Neuronal stem cell (in vitro differentiated cells): Measurements from ENCODE around the gene YEATS2.

ENCODE experiments used
- DNase-seq: peaks from one replicate; pipeline ENCODE4 v3.0.0-alpha.2; 2013; ENCODE audit warnings: low spot score
- H2AFZ ChIP-seq: one replicate; pipeline ENCODE4 v1.6.1; 2013; ENCODE audit warnings: mild to moderate bottlenecking, low read length, inconsistent platforms
- H2AK5ac ChIP-seq: 2 replicates; pipeline ENCODE4 v1.6.1; 2013; ENCODE audit warnings: low read depth, mild to moderate bottlenecking, inconsistent platforms, low read length, moderate library complexity, mixed read lengths
- H2BK120ac ChIP-seq: 2 replicates; pipeline ENCODE4 v1.6.1; 2013; ENCODE audit warnings: low read depth, mild to moderate bottlenecking, inconsistent platforms, low read length, moderate library complexity, mixed read lengths
- H2BK12ac ChIP-seq: one replicate; pipeline ENCODE4 v1.6.1; 2013; ENCODE audit warnings: low read length, inconsistent platforms
- H2BK15ac ChIP-seq: 2 replicates; pipeline ENCODE4 v1.6.1; 2013; ENCODE audit warnings: mild to moderate bottlenecking, low read length, inconsistent platforms, mixed read lengths
- H2BK5ac ChIP-seq: one replicate; pipeline ENCODE4 v1.6.1; 2013; ENCODE audit warnings: inconsistent platforms, mild to moderate bottlenecking, low read length, moderate library complexity
- H3K14ac ChIP-seq: one replicate; pipeline ENCODE4 v1.6.1; 2013; ENCODE audit warnings: low read length, inconsistent platforms
- H3K18ac ChIP-seq: 2 replicates; pipeline ENCODE4 v1.6.1; 2013; ENCODE audit warnings: low read length, inconsistent platforms
- H3K23ac ChIP-seq: 2 replicates; pipeline ENCODE4 v1.6.1; 2013; ENCODE audit warnings: low read depth, mild to moderate bottlenecking, mixed read lengths, low read length, inconsistent platforms; ENCODE audit not compliant: poor library complexity
- H3K27ac ChIP-seq: replicated peaks from 3 replicates; pipeline ENCODE4 v1.5.1; 2013; ENCODE audit warnings: low read length, inconsistent platforms
- H3K27me3 ChIP-seq, 3 experiments: 2 replicates each; pipeline ENCODE4 v1.6.1; 2013; ENCODE audit warnings: low read length in 3 of 3, mild to moderate bottlenecking in 2 of 3, inconsistent platforms in 1 of 3, low read depth in 1 of 3, mixed read lengths in 1 of 3, moderate library complexity in 1 of 3; ENCODE audit not compliant: control insufficient read depth in 3 of 3, insufficient read depth in 3 of 3
- H3K36me3 ChIP-seq, 2 donors: replicated peaks in 1 of 2; 2 replicates each; pipeline ENCODE4 v1.6.1; 2013; ENCODE audit warnings: low read length in 2 of 2; ENCODE audit not compliant: control insufficient read depth in 2 of 2, insufficient read depth in 2 of 2
- H3K4ac ChIP-seq: 2 replicates; pipeline ENCODE4 v1.6.1; 2013; ENCODE audit warnings: inconsistent platforms, mild to moderate bottlenecking, low read length, moderate library complexity
- H3K4me1 ChIP-seq, 2 donors: 1 replicate in 1 of 2; 2 replicates in 1 of 2; pipeline ENCODE4 v1.6.1; 2013; ENCODE audit warnings: low read length in 2 of 2, low read depth in 1 of 2; ENCODE audit not compliant: control insufficient read depth in 2 of 2, insufficient read depth in 1 of 2
- H3K4me2 ChIP-seq: one replicate; pipeline ENCODE4 v1.6.1; 2013; ENCODE audit warnings: mild to moderate bottlenecking, low read length, inconsistent platforms; ENCODE audit not compliant: insufficient read depth, poor library complexity, severe bottlenecking
- H3K4me3 ChIP-seq, 2 donors: 2 replicates each; pipeline ENCODE4 v1.5.1; 2013; ENCODE audit warnings: low read length in 2 of 2, mild to moderate bottlenecking in 2 of 2, inconsistent platforms in 1 of 2, moderate library complexity in 1 of 2
- H3K79me1 ChIP-seq: one replicate; pipeline ENCODE4 v1.6.1; 2013; ENCODE audit warnings: low read depth, mild to moderate bottlenecking, inconsistent platforms, low read length, moderate library complexity
- H3K9ac ChIP-seq: one replicate; pipeline ENCODE4 v1.6.1; 2013; ENCODE audit warnings: mild to moderate bottlenecking, low read depth, low read length, inconsistent platforms; ENCODE audit not compliant: poor library complexity
- H3K9me3 ChIP-seq, 2 donors: replicated peaks in 1 of 2; 2 replicates each; pipeline versions ENCODE3 to v1.6.1; 2013; ENCODE audit warnings: low read length in 2 of 2, mild to moderate bottlenecking in 2 of 2, inconsistent platforms in 1 of 2, low read depth in 1 of 2, mixed read lengths in 1 of 2, moderate library complexity in 1 of 2; ENCODE audit not compliant: control insufficient read depth in 2 of 2, insufficient read depth in 1 of 2
- H4K8ac ChIP-seq: one replicate; pipeline ENCODE4 v1.6.1; 2013; ENCODE audit warnings: low read depth, mild to moderate bottlenecking, inconsistent platforms, low read length, moderate library complexity
- H4K91ac ChIP-seq: one replicate; pipeline ENCODE4 v1.6.1; 2013; ENCODE audit warnings: low read length, low read depth, mild to moderate bottlenecking, inconsistent platforms; ENCODE audit not compliant: poor library complexity
- WGBS, 2 donors: extraction: QIAGEN DNeasy Blood & Tissue Kit; methylation state at CpG; one replicate each; pipeline ENCODE4 v1.1.7; 2013; ENCODE audit warnings: missing lambda C conversion rate in 2 of 2, mixed read lengths in 1 of 2; ENCODE audit not compliant: insufficient read length in 2 of 2, insufficient replicate concordance in 1 of 2; ENCODE audit errors: extremely low coverage in 2 of 2; 5-methylcytosine and 5-hydroxymethylcytosine counted together

YEATS2 gene

DNA sequence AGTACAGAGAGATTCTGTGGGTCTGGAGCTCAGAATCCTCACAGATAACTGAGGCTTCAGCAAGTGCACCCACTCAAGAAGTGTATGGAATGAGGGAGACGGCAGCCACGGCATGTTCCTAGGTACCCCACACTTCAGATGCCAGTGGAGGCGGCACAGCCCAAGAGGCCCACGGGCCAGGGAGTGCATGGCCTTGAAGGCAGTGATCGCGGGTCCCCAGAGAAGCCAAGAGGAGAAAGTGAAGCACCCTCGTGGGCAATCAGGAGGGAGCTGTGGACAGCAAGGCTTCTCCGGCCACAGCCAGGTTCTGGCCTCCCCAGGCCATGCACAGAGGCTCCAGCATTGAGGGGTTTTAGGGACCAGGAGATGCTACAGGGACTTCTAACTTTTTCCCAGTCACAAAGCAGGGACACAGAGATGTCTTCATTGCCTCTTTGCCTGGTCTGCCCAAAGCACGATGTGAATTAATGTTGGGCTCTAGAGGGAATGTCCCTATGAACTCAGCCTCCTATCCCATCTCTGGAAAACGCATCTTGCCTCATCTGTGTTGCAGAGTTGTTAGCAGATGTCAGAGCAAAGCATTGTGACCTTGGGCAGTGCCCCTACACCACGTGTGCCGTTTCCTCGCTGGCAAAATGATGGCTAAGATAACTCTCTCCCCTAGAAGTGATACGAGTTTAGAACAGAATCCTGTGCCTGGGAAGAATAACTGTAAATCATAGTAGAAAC lies 130.4 kb downstream of the YEATS2 start:
- H3K9ac ChIP-seq = no peak overlapping the region
- H3K27ac ChIP-seq = no peak overlapping the region
- H3K18ac ChIP-seq = no peak overlapping the region
- H3K27me3 ChIP-seq = peaks cover 0 to 3% (median 0%) of the 10 kb centered on the region in 3 experiments
- H3K79me1 ChIP-seq = no peaks in the 10 kb centered on the region
- no CpG with 5 or more reads among the region's 14 CpGs for WGBS, 2 donors
- H3K4me1 ChIP-seq = peaks cover 2 to 5% of the 10 kb centered on the region in 2 donors
- H2BK12ac ChIP-seq = no peak overlapping the region
- H3K4me3 ChIP-seq = no peak overlapping the region
- no peak overlapping the region for H4K91ac ChIP-seq
- no peak overlapping the region for H3K14ac ChIP-seq
- H2BK5ac ChIP-seq = peak overlapping the region; percentile 8
- no peak overlapping the region for H2AK5ac ChIP-seq
- no peak overlapping the region for H2AFZ ChIP-seq
- H3K4me2 ChIP-seq = no peak overlapping the region
- H3K36me3 ChIP-seq = peaks cover 8 to 45% of the 10 kb centered on the region in 2 donors
- no peak overlapping the region for H2BK120ac ChIP-seq
- DNase-seq = no peak
- H3K4ac ChIP-seq = no peak overlapping the region
- no peak overlapping the region for H4K8ac ChIP-seq
- H3K9me3 ChIP-seq = no peaks in the 10 kb centered on the region
- no peak overlapping the region for H3K23ac ChIP-seq
- no peak overlapping the region for H2BK15ac ChIP-seq

- DNase-seq = no peak
- H2AFZ ChIP-seq = no peak overlapping the region
- no peak overlapping the region for H3K4me2 ChIP-seq
- no peak overlapping the region for H3K4me3 ChIP-seq
- H4K91ac ChIP-seq = no peak overlapping the region
- peaks cover 11 to 50% of the 10 kb centered on the region in 2 donors for H3K36me3 ChIP-seq
- H2BK12ac ChIP-seq = no peak overlapping the region
- H3K18ac ChIP-seq = no peak overlapping the region
- no peak overlapping the region for H3K27ac ChIP-seq
- H3K27me3 ChIP-seq = peaks cover 0 to 3% (median 0%) of the 10 kb centered on the region in 3 experiments
- no peak overlapping the region for H3K4ac ChIP-seq
- no peak overlapping the region for H3K23ac ChIP-seq
- no peaks in the 10 kb centered on the region for H3K79me1 ChIP-seq
- no peaks in the 10 kb centered on the region for H3K9me3 ChIP-seq
- no peak overlapping the region for H4K8ac ChIP-seq
- H3K9ac ChIP-seq = no peak overlapping the region
- H2BK5ac ChIP-seq = peak overlapping the region; percentile 8
- H2BK120ac ChIP-seq = no peak overlapping the region
- H3K4me1 ChIP-seq = peaks cover 2 to 10% of the 10 kb centered on the region in 2 donors
- no peak overlapping the region for H3K14ac ChIP-seq
- no CpG with 5 or more reads among the region's 7 CpGs for WGBS, 2 donors
- no peak overlapping the region for H2BK15ac ChIP-seq
- no peak overlapping the region for H2AK5ac ChIP-seq
Measured at GRCh38 chr3:183828538-183828870, 130.9 kb downstream of the YEATS2 start.

DNA sequence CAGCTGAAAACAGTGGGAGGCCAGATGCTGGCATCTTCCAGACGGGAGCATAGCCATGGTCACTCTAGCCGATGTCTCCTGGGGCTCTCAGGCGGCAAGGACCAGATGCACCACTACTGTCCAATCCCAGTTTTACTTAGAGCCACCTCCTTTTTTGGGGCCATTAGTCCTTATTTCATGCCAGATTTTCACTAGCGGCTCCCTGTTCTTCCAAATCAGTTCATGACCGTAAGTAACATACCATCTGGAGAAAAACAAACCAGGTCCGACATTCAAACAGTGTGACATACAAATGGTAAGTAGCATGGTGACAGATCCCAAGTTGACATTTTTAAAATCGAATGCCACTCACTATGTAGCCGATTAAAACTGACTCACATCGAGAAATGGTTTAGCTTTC lies 131.9 kb downstream of the YEATS2 start:
- no peak overlapping the region for H3K4ac ChIP-seq
- H4K8ac ChIP-seq = no peak overlapping the region
- no peaks in the 10 kb centered on the region for H3K79me1 ChIP-seq
- no peaks in the 10 kb centered on the region for H3K27me3 ChIP-seq
- H2BK120ac ChIP-seq = no peak overlapping the region
- no peak overlapping the region for H3K18ac ChIP-seq
- DNase-seq = no peak
- no peak overlapping the region for H2AK5ac ChIP-seq
- no peak overlapping the region for H3K9ac ChIP-seq
- no peak overlapping the region for H2BK5ac ChIP-seq
- no peak overlapping the region for H2BK12ac ChIP-seq
- H3K23ac ChIP-seq = no peak overlapping the region
- no peak overlapping the region for H3K4me2 ChIP-seq
- H3K27ac ChIP-seq = no peak overlapping the region
- H2AFZ ChIP-seq = no peak overlapping the region
- H4K91ac ChIP-seq = no peak overlapping the region
- no peaks in the 10 kb centered on the region for H3K9me3 ChIP-seq
- H2BK15ac ChIP-seq = no peak overlapping the region
- no peak overlapping the region for H3K4me3 ChIP-seq
- peaks cover 11 to 58% of the 10 kb centered on the region in 2 donors for H3K36me3 ChIP-seq
- no CpG with 5 or more reads among the region's 9 CpGs for WGBS, 2 donors
- H3K14ac ChIP-seq = no peak overlapping the region
- H3K4me1 ChIP-seq = peaks cover 2 to 11% of the 10 kb centered on the region in 2 donors

- no peak overlapping the region for H4K91ac ChIP-seq
- H3K4me1 ChIP-seq = peaks cover 2 to 11% of the 10 kb centered on the region in 2 donors
- WGBS, 2 donors = no CpG with 5 or more reads among the region's 9 CpGs
Measured at GRCh38 chr3:183830187-183830586, 132.6 kb downstream of the YEATS2 start.

More at GRCh38 chr3:183830187-183830586, 132.6 kb downstream of the YEATS2 start:
- H2AFZ ChIP-seq = no peak overlapping the region
- DNase-seq = no peak
- H3K23ac ChIP-seq = no peak overlapping the region
- H2BK5ac ChIP-seq = no peak overlapping the region
- H2AK5ac ChIP-seq = no peak overlapping the region
- no peaks in the 10 kb centered on the region for H3K27me3 ChIP-seq
- H4K8ac ChIP-seq = no peak overlapping the region
- H3K4me3 ChIP-seq = no peak overlapping the region
- H3K4ac ChIP-seq = no peak overlapping the region
- no peak overlapping the region for H2BK120ac ChIP-seq
- H3K79me1 ChIP-seq = no peaks in the 10 kb centered on the region
- H2BK12ac ChIP-seq = no peak overlapping the region
- H3K14ac ChIP-seq = no peak overlapping the region
- H3K4me2 ChIP-seq = no peak overlapping the region
- no peak overlapping the region for H3K27ac ChIP-seq
- no peak overlapping the region for H2BK15ac ChIP-seq
- peaks cover 11 to 61% of the 10 kb centered on the region in 2 donors for H3K36me3 ChIP-seq
- H3K9ac ChIP-seq = no peak overlapping the region
- no peak overlapping the region for H3K18ac ChIP-seq
- H3K9me3 ChIP-seq = no peaks in the 10 kb centered on the region
